Stimulated activated CD8-positive, alpha-beta memory T cell treated with anti-CD3 and anti-CD28 coated beads, Interleukin-15, amount 100 ng/mL, for 4 hours (primary cell): ENCODE results near the gene B4GALT3.

Source experiments
- DNase-seq, 2 donors: peaks; one replicate each; pipeline ENCODE4 v3.0.0-alpha.2; 2020; ENCODE audit warnings: low read depth in 2 of 2

B4GALT3 gene

DNA sequence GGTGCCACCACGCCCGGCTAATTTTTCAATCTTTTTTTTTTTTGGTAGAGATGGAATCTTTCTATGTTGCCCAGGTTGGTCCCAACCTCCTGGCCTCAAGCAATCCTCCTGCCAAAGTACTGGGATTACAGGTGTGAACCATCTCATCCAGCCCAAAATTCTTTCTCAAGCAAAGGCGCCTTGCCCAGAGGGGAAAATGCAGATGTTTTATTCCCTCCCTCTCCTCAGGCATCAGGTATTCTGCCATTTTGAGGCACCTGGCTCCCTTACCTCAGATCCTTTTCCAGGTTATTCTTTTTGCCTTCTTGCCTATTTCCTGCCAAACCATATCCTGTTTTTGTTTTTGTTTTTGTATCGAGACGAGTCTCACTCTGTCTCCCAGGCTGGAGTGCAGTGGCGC, 11.1 kb upstream of the B4GALT3 start:
- no peak for DNase-seq

- no peak for DNase-seq
Measured at GRCh38 chr1:161187311-161187710, 10.0 kb upstream of the B4GALT3 start.

- DNase-seq, result no peak
Measured at GRCh38 chr1:161185732-161186311, 8.5 kb upstream of the B4GALT3 start.

DNA sequence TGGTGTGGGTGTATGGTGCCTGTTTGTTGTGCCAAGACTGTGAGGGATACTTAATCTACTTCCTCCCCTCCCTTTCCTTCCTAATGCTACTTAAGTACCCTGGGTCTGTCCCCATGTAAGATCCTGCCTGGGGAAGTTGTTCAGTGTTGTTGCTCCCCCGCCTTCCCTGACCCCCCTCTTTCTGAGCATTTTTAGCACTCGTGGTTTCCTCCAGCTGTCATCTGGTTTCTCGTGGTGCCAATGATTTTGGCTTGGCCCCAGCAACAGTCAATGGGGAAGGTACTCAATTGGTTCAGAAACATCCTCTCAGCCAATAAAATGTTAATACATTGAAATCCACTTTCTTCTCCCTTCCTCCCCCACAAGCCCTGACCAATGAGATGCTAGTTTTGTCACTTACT, 8.0 kb upstream of the B4GALT3 start:
- peak; percentile 35 to 59 for DNase-seq

DNA sequence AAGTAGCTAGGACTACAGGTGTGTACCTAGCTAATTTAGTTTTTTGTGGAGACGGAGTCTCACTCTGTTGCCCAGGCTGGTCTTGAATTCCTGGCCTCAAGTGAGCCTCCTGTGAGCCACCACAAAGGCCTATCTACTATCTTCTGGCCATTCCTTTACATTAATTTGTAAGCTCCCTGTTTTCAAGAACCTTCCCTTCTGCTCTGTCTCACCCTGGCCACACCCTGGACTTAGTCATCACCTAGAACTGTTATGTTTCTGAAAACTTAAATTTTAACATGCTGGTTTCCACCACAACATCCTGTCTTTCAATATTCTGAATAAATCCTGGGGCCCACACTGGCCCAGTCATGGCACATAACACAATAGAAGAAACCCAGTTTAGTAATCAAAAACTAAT, 4.9 kb upstream of the B4GALT3 start:
- DNase-seq, result peak; percentile 19 to 48

- no peak for DNase-seq
Measured at GRCh38 chr1:161180639-161181038, 3.3 kb upstream of the B4GALT3 start.

DNA sequence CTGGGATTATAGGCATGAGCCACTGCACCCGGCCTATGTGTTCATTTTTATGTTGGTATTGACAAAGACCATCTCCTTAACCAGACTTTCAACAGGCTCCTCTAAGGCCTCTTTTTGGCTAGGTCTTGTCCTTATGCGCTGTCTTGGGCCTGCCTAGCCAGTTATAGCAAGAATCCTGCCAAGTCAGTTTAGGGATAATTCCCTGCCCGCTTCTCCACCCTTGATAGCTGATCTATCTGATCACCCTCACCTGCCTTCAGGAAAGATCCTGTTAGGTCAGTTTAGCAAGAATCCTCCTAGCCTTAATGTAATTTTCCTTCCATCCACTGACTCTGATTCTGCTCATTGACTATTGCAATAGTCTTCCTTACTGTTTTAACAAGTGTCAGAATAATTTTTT, 2.4 kb upstream of the B4GALT3 start:
- DNase-seq, result no peak

DNA sequence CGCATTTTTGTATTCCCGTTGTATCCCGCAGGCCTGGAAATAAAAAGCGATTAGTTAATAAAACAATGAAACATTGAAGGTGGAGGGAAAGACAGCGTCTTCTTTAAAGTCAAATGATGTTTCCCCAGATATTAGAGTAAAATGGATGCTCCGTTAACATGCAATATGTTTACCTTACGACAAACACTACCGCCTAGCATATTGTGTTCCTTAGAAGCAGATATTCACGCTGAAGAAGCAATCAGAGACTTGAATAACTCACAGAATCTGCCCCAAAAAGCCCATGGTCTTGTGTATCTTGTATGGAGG, 583 bp upstream of the B4GALT3 start:
- DNase-seq, result no peak

DNA sequence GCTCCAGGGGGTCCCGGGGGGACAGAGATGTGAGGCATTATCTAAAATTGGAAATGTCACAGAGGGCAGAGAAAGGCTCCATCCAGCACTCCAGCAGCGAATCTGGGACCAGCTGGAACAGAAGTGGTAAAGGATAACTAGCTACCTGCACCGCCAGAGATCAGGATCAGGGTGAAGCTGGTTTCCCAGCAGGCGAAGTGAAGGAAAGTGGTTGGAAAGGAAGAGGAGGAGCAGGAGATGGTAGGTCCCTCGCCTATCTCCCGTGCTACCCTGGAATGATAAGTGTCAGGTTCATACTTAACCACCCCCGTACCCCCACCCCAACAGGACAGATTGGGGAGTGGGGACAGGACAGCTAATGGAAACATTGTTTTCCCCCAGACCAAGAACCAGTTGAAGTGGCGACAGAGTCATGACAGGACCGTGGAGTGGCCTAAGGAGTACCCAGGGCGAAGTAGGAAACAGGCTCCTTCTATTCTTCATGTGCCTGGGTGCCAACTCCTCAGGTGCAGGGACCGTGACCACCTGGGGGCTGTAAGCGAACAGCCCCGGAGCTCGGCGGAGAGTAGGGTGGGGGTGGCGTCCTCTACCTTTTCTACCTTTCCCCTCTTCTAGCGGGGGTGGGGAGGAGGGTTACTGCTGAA, 717 bp downstream of the B4GALT3 start:
- DNase-seq, result no peak

DNA sequence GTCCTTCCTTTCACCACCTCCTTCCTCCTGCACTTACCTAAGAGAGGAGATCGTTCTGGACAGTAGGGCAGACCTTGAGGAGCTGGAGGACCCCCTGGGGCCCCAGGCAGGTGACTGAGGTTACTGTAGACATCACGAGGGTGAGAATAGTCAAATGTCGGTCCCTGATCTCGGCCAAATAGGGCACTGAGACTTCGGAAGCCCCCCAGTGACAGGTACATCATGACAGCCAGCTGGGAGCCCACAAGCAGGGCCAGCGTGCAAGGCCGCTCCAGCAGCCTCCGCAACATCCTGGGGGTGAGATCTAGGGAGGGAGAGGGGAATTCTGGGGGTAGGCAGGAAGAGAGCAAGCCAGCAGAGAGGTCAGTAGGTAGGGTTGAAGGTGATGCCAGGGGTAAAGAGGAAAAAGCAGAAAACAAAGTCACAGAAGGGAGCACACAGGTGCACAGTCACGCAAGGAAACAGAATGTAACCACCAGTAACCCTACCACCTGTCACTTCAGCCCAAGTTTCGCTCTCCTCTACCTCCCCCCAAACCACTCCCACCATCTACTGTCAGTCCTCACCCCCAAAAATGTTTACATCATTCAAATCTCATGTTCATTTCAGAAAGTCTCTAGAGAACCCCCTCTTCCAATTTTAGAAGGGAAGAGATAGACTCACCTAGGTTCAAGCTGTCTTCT, 1.4 kb downstream of the B4GALT3 start:
- DNase-seq, result no peak

GRCh38 chr1:161174911-161175310, 2.4 kb downstream of the B4GALT3 start:
- no peak for DNase-seq

- DNase-seq, result no peak
Measured at GRCh38 chr1:161173711-161174110, 3.6 kb downstream of the B4GALT3 start.

- no peak for DNase-seq
Measured at GRCh38 chr1:161172776-161173376, 4.4 kb downstream of the B4GALT3 start.

GRCh38 chr1:161172349-161172748, 5.0 kb downstream of the B4GALT3 start:
- no peak for DNase-seq

DNA sequence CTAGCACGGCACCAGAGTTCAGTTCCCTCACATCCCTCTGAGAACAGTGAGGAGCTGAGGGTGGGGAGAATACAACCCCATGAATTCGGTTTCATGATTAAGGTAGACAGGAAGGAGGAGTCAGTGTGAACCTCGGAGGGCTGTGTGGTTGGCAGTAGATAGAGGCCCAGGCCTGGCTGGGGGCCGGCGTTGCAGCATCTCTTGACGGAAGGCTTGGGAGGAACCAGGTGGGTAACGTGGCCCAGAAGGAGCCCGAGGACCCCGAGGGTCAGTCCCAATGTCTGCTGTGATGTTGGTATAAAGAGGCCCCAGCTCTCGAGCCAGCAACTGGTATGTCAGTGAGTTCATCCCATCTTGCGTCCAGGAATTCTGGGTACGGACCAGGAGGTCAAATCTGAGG, 5.6 kb downstream of the B4GALT3 start:
- DNase-seq, result no peak

GRCh38 chr1:161171191-161171590, 6.1 kb downstream of the B4GALT3 start:
- no peak for DNase-seq

- DNase-seq, result no peak
Measured at GRCh38 chr1:161168906-161169305, 8.4 kb downstream of the B4GALT3 start.

- no peak for DNase-seq
Measured at GRCh38 chr1:161166669-161167548, 10.4 kb downstream of the B4GALT3 start.

DNA sequence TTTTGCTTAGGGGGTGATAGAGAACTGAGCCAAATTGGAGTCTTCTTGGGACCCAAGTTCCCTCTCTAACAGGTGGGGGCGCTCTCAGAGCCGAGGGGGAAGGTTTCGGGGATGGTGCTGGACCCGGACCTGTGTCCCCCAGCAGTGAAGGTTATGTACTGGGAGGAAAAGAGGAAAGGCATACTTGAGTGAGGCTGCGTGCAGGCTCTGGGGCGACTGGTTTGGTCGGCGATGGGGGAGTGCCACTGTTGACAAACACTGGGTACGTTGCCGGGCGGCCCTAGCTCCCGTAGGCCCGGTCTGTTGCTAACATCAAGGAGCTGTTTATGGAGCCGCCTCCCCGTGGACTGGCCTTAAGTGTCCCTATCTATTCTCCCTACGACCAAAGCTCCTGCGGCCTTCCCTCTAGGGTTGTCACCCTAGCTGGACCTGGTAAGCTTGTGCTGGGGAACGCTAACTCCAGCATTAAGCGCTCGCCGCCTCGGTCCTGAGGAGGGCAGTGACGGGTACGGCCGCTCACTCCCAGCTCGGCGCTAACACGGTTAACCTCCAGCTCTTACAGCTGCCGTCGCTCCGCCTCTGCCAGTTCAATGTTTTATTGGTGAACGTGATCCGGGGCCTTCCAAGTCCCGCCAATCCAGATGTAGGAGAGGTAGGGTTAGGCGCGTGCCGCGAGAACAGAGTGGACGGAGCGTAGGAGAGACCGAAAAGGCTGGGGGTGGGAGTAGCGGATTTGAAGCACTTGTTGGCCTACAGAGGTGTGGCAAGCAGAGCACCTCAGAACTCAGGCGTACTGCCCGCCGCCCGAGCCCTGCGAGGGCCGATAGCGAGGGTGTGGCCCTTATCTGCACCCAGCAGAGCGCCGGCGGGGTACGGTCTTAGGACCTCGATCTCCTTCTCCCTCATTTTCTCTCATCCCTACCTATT, 11.3 kb downstream of the B4GALT3 start, which contains the start of gene PPOX:
Gene PPOX (plus strand): TSS at position 685 of the 927 bp plus-strand sequence. CDS start 422 bp downstream, outside the sequence.
- DNase-seq, result peak; percentile 78 to 87

- no peak for DNase-seq
Measured at GRCh38 chr1:161164901-161165610, 12.3 kb downstream of the B4GALT3 start.
